T47D (cell line): ENCODE results near the gene MCC.

ENCODE experiments used
- DNase-seq, 2 experiments: peaks; one replicate each; pipeline versions ENCODE4 v3.0.0 to v3.0.0-alpha.2; 2011 to 2012; ENCODE audit warnings: low read depth in 1 of 2, low spot score in 1 of 2
- JUND ChIP-seq: IDR thresholded peaks from 2 replicates; pipeline ENCODE4 v1.6.1; 2012; ENCODE audit warnings: low read depth
- in situ Hi-C: cut with HindIII; loops from 2 replicates; pipeline ENCODE4 v1.10.0; 2016; ENCODE audit warnings: low sequenced_read_pairs, low pct_unique_long_range_greater_than_20kb

The MCC gene

GRCh38 chr5:113265190-113265589 is 223.1 kb downstream of the MCC start:
- DNase-seq = no peak
- in situ Hi-C loops = no loop called here
- TF ChIP-seq JUND = no peak

GRCh38 chr5:113264046-113264445 is 224.2 kb downstream of the MCC start:
- DNase-seq = no peak
- in situ Hi-C loops = no loop called here
- TF ChIP-seq JUND = no peak

- no peak for DNase-seq
- in situ Hi-C loops = no loop called here
Observed at GRCh38 chr5:113263545-113263944, 224.7 kb downstream of the MCC start.

GRCh38 chr5:113262674-113263073 is 225.6 kb downstream of the MCC start:
- in situ Hi-C loops = no loop called here

More at GRCh38 chr5:113263545-113263944, 224.7 kb downstream of the MCC start:
- no peak for TF ChIP-seq JUND

GRCh38 chr5:113259034-113259433 is 229.2 kb downstream of the MCC start:
- in situ Hi-C loops = no loop called here
- no peak for DNase-seq
- TF ChIP-seq JUND = no peak

More at GRCh38 chr5:113262674-113263073, 225.6 kb downstream of the MCC start:
- no peak for TF ChIP-seq JUND
- DNase-seq = no peak

- TF ChIP-seq JUND = no peak
- in situ Hi-C loops = no loop called here
- no peak for DNase-seq
Observed at GRCh38 chr5:113257545-113257944, 230.7 kb downstream of the MCC start.

GRCh38 chr5:113256671-113257452 is 231.4 kb downstream of the MCC start:
- no peak for TF ChIP-seq JUND
- DNase-seq = no peak
- in situ Hi-C loops = no loop called here

- DNase-seq = no peak
- no peak for TF ChIP-seq JUND
- in situ Hi-C loops = no loop called here
Observed at GRCh38 chr5:113255579-113256386, 232.5 kb downstream of the MCC start.

GRCh38 chr5:113255105-113255504 is 233.1 kb downstream of the MCC start:
- DNase-seq = no peak
- no peak for TF ChIP-seq JUND
- in situ Hi-C loops = no loop called here

GRCh38 chr5:113253037-113253436 is 235.2 kb downstream of the MCC start:
- TF ChIP-seq JUND = no peak
- no peak for DNase-seq
- in situ Hi-C loops = no loop called here

- no peak for DNase-seq
- no peak for TF ChIP-seq JUND
- in situ Hi-C loops = no loop called here
Observed at GRCh38 chr5:113252066-113252465, 236.2 kb downstream of the MCC start.

- TF ChIP-seq JUND = no peak
- no peak for DNase-seq
- in situ Hi-C loops = no loop called here
Observed at GRCh38 chr5:113250341-113250953, 237.8 kb downstream of the MCC start.

- DNase-seq = no peak
- TF ChIP-seq JUND = no peak
- in situ Hi-C loops = no loop called here
Observed at GRCh38 chr5:113249206-113249605, 239.0 kb downstream of the MCC start.
